GM10248 (cell line): Measurements from ENCODE around the gene CALML5.

Source experiments
- CTCF ChIA-PET: fragments of 300-600 bp; sonication (Branson Sonifier 250); formaldehyde crosslinking; extraction: SDS; loops from one replicate; lab custom pipeline; 2021; ENCODE audit warnings: antibody characterized with exemption; lab: Yijun Ruan, JAX
- POLR2A ChIA-PET: fragments of 350-650 bp; sonication (Branson Sonifier 250); formaldehyde crosslinking; extraction: SDS; loops from one replicate; lab custom pipeline; 2020; ENCODE audit warnings: antibody characterized with exemption; lab: Yijun Ruan, JAX
- DNase-seq: peaks from one replicate; pipeline ENCODE4 v3.0.0; 2012; ENCODE audit errors: extremely low spot score
- CTCF ChIP-seq: IDR thresholded peaks from 2 replicates; pipeline ENCODE4 v1.5.1; 2012; ENCODE audit warnings: mild to moderate bottlenecking, low read depth; ENCODE audit errors: extremely low read depth, missing control alignments, control extremely low read depth

Gene CALML5

GRCh38 chr10:5503477-5503835 lies 4.1 kb upstream of the CALML5 start:
- CTCF ChIA-PET, result no interaction called here
- POLR2A ChIA-PET, result no interaction called here
- TF ChIP-seq CTCF, result no peak
- DNase-seq, result no peak

- no peak for DNase-seq
- ChIA-PET CTCF (interaction anchor here (1.2 kb wide), 1 partner anchor 120 kb away, joined by 4 read pairs; no protein-coding TSS in a partner anchor), POLR2A (no interaction called here)
- no peak for TF ChIP-seq CTCF
Observed at GRCh38 chr10:5502571-5503476, 3.5 kb upstream of the CALML5 start.

GRCh38 chr10:5502061-5502521 lies 2.7 kb upstream of the CALML5 start:
- ChIA-PET CTCF (interaction anchor here (1.2 to 1.4 kb wide), 3 partner anchors 9 to 128 kb away, joined by 3 to 4 read pairs (median 3); no protein-coding TSS in a partner anchor), POLR2A (no interaction called here)
- no peak for TF ChIP-seq CTCF
- DNase-seq, result no peak

GRCh38 chr10:5500910-5501309 lies 1.5 kb upstream of the CALML5 start:
- TF ChIP-seq CTCF, result no peak
- ChIA-PET CTCF (interaction anchor here (1.2 to 1.4 kb wide), 2 partner anchors 8 to 129 kb away, joined by 3 read pairs; no protein-coding TSS in a partner anchor), POLR2A (no interaction called here)
- no peak for DNase-seq

GRCh38 chr10:5500162-5500670 lies 846 bp upstream of the CALML5 start:
- no peak for DNase-seq
- POLR2A ChIA-PET, result no interaction called here
- CTCF ChIA-PET, result no interaction called here
- no peak for TF ChIP-seq CTCF

GRCh38 chr10:5498791-5499492 lies 428 bp downstream of the CALML5 start:
- POLR2A ChIA-PET, result no interaction called here
- CTCF ChIA-PET, result interaction anchor here (1.5 kb wide), 1 partner anchor 10 kb away, joined by 3 read pairs; no protein-coding TSS in a partner anchor
- no peak for TF ChIP-seq CTCF
- DNase-seq, result no peak
